Mesodermal cell (in vitro differentiated cells): ENCODE measurements around the gene FLNC.

Experiments used
- H3K27ac ChIP-seq: 2 replicates; pipeline ENCODE4 v1.7.0; 2013; ENCODE audit warnings: mild to moderate bottlenecking, low read depth, low read length, moderate library complexity; ENCODE audit not compliant: severe bottlenecking
- H3K36me3 ChIP-seq: 2 replicates; pipeline ENCODE4 v1.7.1; 2013; ENCODE audit warnings: mild to moderate bottlenecking, low read length, moderate library complexity; ENCODE audit not compliant: control insufficient read depth, insufficient read depth
- H3K4me1 ChIP-seq: one replicate; pipeline ENCODE4 v1.7.1; 2013; ENCODE audit warnings: mild to moderate bottlenecking, low read length; ENCODE audit not compliant: insufficient read depth, control insufficient read depth, poor library complexity, severe bottlenecking
- H3K4me3 ChIP-seq: 2 replicates; pipeline ENCODE4 v1.7.0; 2013; ENCODE audit warnings: low read length, control low read depth, mild to moderate bottlenecking; ENCODE audit not compliant: insufficient read depth, poor library complexity, severe bottlenecking; ENCODE audit errors: extremely low read depth
- H3K9me3 ChIP-seq: 2 replicates; pipeline ENCODE4 v1.7.1; 2013; ENCODE audit warnings: mild to moderate bottlenecking, low read length, moderate library complexity; ENCODE audit not compliant: control insufficient read depth
- WGBS, 2 experiments: methylation state at CpG; one replicate each; pipeline ENCODE4 v1.1.5; 2013; ENCODE audit warnings: missing lambda C conversion rate in 2 of 2; ENCODE audit not compliant: insufficient coverage in 2 of 2; 5-methylcytosine and 5-hydroxymethylcytosine counted together

Gene FLNC

GRCh38 chr7:128847721-128848211 lies 17.6 kb downstream of the FLNC start:
- Histone ChIP-seq H3K36me3 (peaks cover 99% of the 10 kb centered on the region), H3K9me3 (no peaks in the 10 kb centered on the region), H3K4me3 (no peak overlapping the region), H3K4me1 (no peaks in the 10 kb centered on the region), H3K27ac (no peak overlapping the region)
- 96 to 98% methylated on average over 13 to 15 of the region's 17 CpGs for WGBS, 2 experiments

- Histone ChIP-seq H3K4me3 (no peak overlapping the region), H3K27ac (no peak overlapping the region), H3K9me3 (no peaks in the 10 kb centered on the region), H3K36me3 (peaks cover 99% of the 10 kb centered on the region), H3K4me1 (no peaks in the 10 kb centered on the region)
- WGBS, 2 experiments: 96 to 97% methylated on average over 22 to 26 of the region's 31 CpGs
These were observed 18.3 kb downstream of the FLNC start for GRCh38 chr7:128848289-128849155.

- Histone ChIP-seq H3K4me3 (no peak overlapping the region), H3K9me3 (no peaks in the 10 kb centered on the region), H3K36me3 (peaks cover 99% of the 10 kb centered on the region), H3K27ac (no peak overlapping the region), H3K4me1 (no peaks in the 10 kb centered on the region)
- WGBS, 2 experiments: 95 to 98% methylated on average over 14 to 15 of the region's 16 CpGs
These were observed 18.9 kb downstream of the FLNC start for GRCh38 chr7:128849156-128849515.

GRCh38 chr7:128849804-128850490 lies 19.7 kb downstream of the FLNC start:
- no peak overlapping the region for H3K27ac ChIP-seq
- no peaks in the 10 kb centered on the region for H3K9me3 ChIP-seq
- H3K4me1 ChIP-seq: no peaks in the 10 kb centered on the region
- no peak overlapping the region for H3K4me3 ChIP-seq
- WGBS, 2 experiments: 98 to 99% methylated on average over 10 to 15 of the region's 18 CpGs
- peaks cover 99% of the 10 kb centered on the region for H3K36me3 ChIP-seq

GRCh38 chr7:128852537-128853254 lies 22.5 kb downstream of the FLNC start:
- H3K36me3 ChIP-seq: peaks cover 93% of the 10 kb centered on the region
- H3K27ac ChIP-seq: no peak overlapping the region
- H3K4me3 ChIP-seq: no peak overlapping the region
- no peaks in the 10 kb centered on the region for H3K9me3 ChIP-seq
- no peaks in the 10 kb centered on the region for H3K4me1 ChIP-seq
- WGBS, 2 experiments: 94 to 96% methylated on average over 27 to 28 of the region's 28 CpGs

- H3K4me3 ChIP-seq: no peak overlapping the region
- H3K9me3 ChIP-seq: no peaks in the 10 kb centered on the region
- peaks cover 86% of the 10 kb centered on the region for H3K36me3 ChIP-seq
- no peaks in the 10 kb centered on the region for H3K4me1 ChIP-seq
- 95 to 98% methylated on average over 15 of the region's 23 CpGs for WGBS, 2 experiments
- H3K27ac ChIP-seq: no peak overlapping the region
These were observed 23.6 kb downstream of the FLNC start for GRCh38 chr7:128853799-128854198.

GRCh38 chr7:128854396-128854795 lies 24.2 kb downstream of the FLNC start:
- WGBS, 2 experiments: 95 to 97% methylated on average over 21 of the region's 21 CpGs

GRCh38 chr7:128855559-128855958 lies 25.4 kb downstream of the FLNC start:
- WGBS, 2 experiments: 93 to 97% methylated on average over 3 of the region's 3 CpGs
- no peaks in the 10 kb centered on the region for H3K9me3 ChIP-seq
- H3K27ac ChIP-seq: no peak overlapping the region
- no peaks in the 10 kb centered on the region for H3K4me1 ChIP-seq
- no peak overlapping the region for H3K4me3 ChIP-seq
- peaks cover 75% of the 10 kb centered on the region for H3K36me3 ChIP-seq

More at GRCh38 chr7:128854396-128854795, 24.2 kb downstream of the FLNC start:
- Histone ChIP-seq H3K27ac (no peak overlapping the region), H3K4me3 (no peak overlapping the region), H3K4me1 (no peaks in the 10 kb centered on the region), H3K9me3 (no peaks in the 10 kb centered on the region), H3K36me3 (peaks cover 86% of the 10 kb centered on the region)

- Histone ChIP-seq H3K4me1 (no peaks in the 10 kb centered on the region), H3K9me3 (no peaks in the 10 kb centered on the region), H3K27ac (no peak overlapping the region), H3K36me3 (peaks cover 69% of the 10 kb centered on the region), H3K4me3 (no peak overlapping the region)
- 92 to 95% methylated on average over 13 to 15 of the region's 17 CpGs for WGBS, 2 experiments
These were observed 26.0 kb downstream of the FLNC start for GRCh38 chr7:128856001-128856718.
